ENCODE results near the gene ZNF625.

ZNF625 gene

GRCh38 chr19:12156223-12157058 lies at the start of gene ZNF625:
TSS of gene ZNF625 (minus strand) at chr19:12156734. CDS start at chr19:12156558, 176 bp downstream.
- Histone ChIP-seq H3K36me3 (ENCODE audit: insufficient read depth) (no peaks in the 10 kb centered on the region), H3K4me2 (no peak within 1 kb of the TSS), H3K79me2 (ENCODE audit: insufficient read depth, low read depth) (no peaks in the 10 kb centered on the region), H3K4me1 (ENCODE audit: low read depth, poor library complexity, severe bottlenecking) (no peaks in the 10 kb centered on the region), H3K4me3 (IDR thresholded peaks at IDR 0.05; ENCODE audit: insufficient read depth, low read depth, low read length) (no peak within 1 kb of the TSS), H3K9ac (no peak within 1 kb of the TSS), H3K27ac (no peak within 1 kb of the TSS), H3K27me3 (ENCODE audit: insufficient read depth, low read depth) (no peaks in the 10 kb centered on the region), H4K20me1 (ENCODE audit: insufficient read depth) (no peaks in the 10 kb centered on the region), H2AFZ (ENCODE audit: low read depth) (no peak within 1 kb of the TSS)
- TF ChIP-seq CTCF (conservative IDR thresholded peaks at IDR 0.05; ENCODE audit: low read depth, low read length), result no peak

- no peak overlapping the region for H2AFZ ChIP-seq (ENCODE audit: low read depth)
- H3K4me3 ChIP-seq (IDR thresholded peaks at IDR 0.05; ENCODE audit: insufficient read depth, low read depth, low read length), result no peak overlapping the region
- no peak for TF ChIP-seq CTCF (conservative IDR thresholded peaks at IDR 0.05; ENCODE audit: low read depth, low read length)
- no peak overlapping the region for H3K4me2 ChIP-seq
- no peaks in the 10 kb centered on the region for H3K4me1 ChIP-seq (ENCODE audit: low read depth, poor library complexity, severe bottlenecking)
- H4K20me1 ChIP-seq (ENCODE audit: insufficient read depth), result no peaks in the 10 kb centered on the region
- H3K9ac ChIP-seq, result no peak overlapping the region
- H3K27me3 ChIP-seq (ENCODE audit: insufficient read depth, low read depth), result no peaks in the 10 kb centered on the region
- H3K36me3 ChIP-seq (ENCODE audit: insufficient read depth), result no peaks in the 10 kb centered on the region
- no peaks in the 10 kb centered on the region for H3K79me2 ChIP-seq (ENCODE audit: insufficient read depth, low read depth)
- H3K27ac ChIP-seq, result no peak overlapping the region
Observed at GRCh38 chr19:12205296-12205695, 48.8 kb upstream of the ZNF625 start.

GRCh38 chr19:12202250-12202649 lies 45.7 kb upstream of the ZNF625 start:
- TF ChIP-seq CTCF (conservative IDR thresholded peaks at IDR 0.05; ENCODE audit: low read depth, low read length), result no peak
- Histone ChIP-seq H3K79me2 (ENCODE audit: insufficient read depth, low read depth) (no peaks in the 10 kb centered on the region), H2AFZ (ENCODE audit: low read depth) (no peak overlapping the region), H3K4me3 (IDR thresholded peaks at IDR 0.05; ENCODE audit: insufficient read depth, low read depth, low read length) (no peak overlapping the region), H3K27ac (no peak overlapping the region), H3K4me1 (ENCODE audit: low read depth, poor library complexity, severe bottlenecking) (peaks cover 3% of the 10 kb centered on the region), H3K4me2 (no peak overlapping the region), H3K27me3 (ENCODE audit: insufficient read depth, low read depth) (no peaks in the 10 kb centered on the region), H4K20me1 (ENCODE audit: insufficient read depth) (no peaks in the 10 kb centered on the region), H3K9ac (no peak overlapping the region), H3K36me3 (ENCODE audit: insufficient read depth) (no peaks in the 10 kb centered on the region)

- Histone ChIP-seq H3K4me3 (IDR thresholded peaks at IDR 0.05; ENCODE audit: insufficient read depth, low read depth, low read length) (no peak overlapping the region), H3K36me3 (ENCODE audit: insufficient read depth) (no peaks in the 10 kb centered on the region), H3K9ac (no peak overlapping the region), H3K4me1 (ENCODE audit: low read depth, poor library complexity, severe bottlenecking) (peaks cover 3% of the 10 kb centered on the region), H3K27ac (no peak overlapping the region), H3K4me2 (no peak overlapping the region), H4K20me1 (ENCODE audit: insufficient read depth) (no peaks in the 10 kb centered on the region), H3K79me2 (ENCODE audit: insufficient read depth, low read depth) (no peaks in the 10 kb centered on the region), H2AFZ (ENCODE audit: low read depth) (no peak overlapping the region), H3K27me3 (ENCODE audit: insufficient read depth, low read depth) (no peaks in the 10 kb centered on the region)
- TF ChIP-seq CTCF (conservative IDR thresholded peaks at IDR 0.05; ENCODE audit: low read depth, low read length), result no peak
Observed at GRCh38 chr19:12199757-12200419, 43.4 kb upstream of the ZNF625 start.
